ENCODE results near the gene SLC37A1. TPM values are rescaled to one million over a fixed set of nuclear protein-coding genes. Genes with fewer than 3 reads are reported as not detected.

Gene SLC37A1
- total RNA-seq, 1 experiment from 2014 or later = 37.7 TPM

DNA sequence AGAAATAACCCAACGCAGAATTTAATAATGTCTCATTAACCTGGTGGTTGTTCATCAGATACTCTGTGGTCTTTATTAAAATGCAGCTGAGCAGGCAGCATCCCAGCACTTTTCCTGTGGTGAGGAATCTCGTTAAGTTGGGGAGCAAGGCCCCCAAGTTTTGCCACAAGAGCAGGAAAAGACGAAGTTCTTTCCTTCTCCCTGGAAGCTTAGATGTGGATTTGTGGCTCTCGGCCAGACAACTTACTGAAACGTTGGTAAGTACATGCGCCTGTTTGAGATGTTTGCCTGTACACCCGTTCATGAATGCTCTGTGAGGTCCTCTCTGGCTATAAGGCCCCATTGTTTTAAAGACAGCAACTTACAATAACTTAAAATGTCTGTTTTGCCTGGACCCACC is 105.5 kb downstream of the SLC37A1 start:
- no peak for DNase-seq
- Mint-ChIP-seq H3K4me1 (peaks cover 14 to 16% of the 10 kb centered on the region in 2 experiments), H3K36me3 (ENCODE audit: insufficient read depth in 1 of 3, low read depth in 3 of 3) (no peaks in the 10 kb centered on the region), H3K9me3 (peaks cover 3% of the 10 kb centered on the region in 2 experiments; a peak in 2 of 5 replicates), H3K27me3 (ENCODE audit: low read depth) (peaks cover 40% of the 10 kb centered on the region), H3K27ac (no peak overlapping the region), H3K4me3 (no peak overlapping the region)
- no peak overlapping the region for H2BK20ac ChIP-seq (ENCODE audit: low read depth, low read length, poor library complexity, severe bottlenecking)
- H3K18ac ChIP-seq (ENCODE audit: insufficient read length, low read depth, low read length) = no peak overlapping the region
- H3K27ac ChIP-seq (ENCODE audit: insufficient read length, low read depth, low read length) = no peak overlapping the region
- no peak overlapping the region for H4K5ac ChIP-seq (ENCODE audit: insufficient read length, low read depth, low read length)
- no peak overlapping the region for H2AFZ ChIP-seq (ENCODE audit: low read length)
- no peak overlapping the region for H2BK5ac ChIP-seq (ENCODE audit: insufficient read length, low read length)
- no peaks in the 10 kb centered on the region for H3K27me3 ChIP-seq (ENCODE audit: insufficient read depth, low read length)
- WGBS (ENCODE audit: extremely low coverage, insufficient read length, low lambda C conversion rate) = no CpG with 5 or more reads among the region's 7 CpGs
- no peaks in the 10 kb centered on the region for H3K79me1 ChIP-seq (ENCODE audit: insufficient read depth, low read depth, low read length, poor library complexity, severe bottlenecking)
- H3K9ac ChIP-seq (ENCODE audit: extremely low read depth, insufficient read length, low read length) = no peak overlapping the region
- H3K56ac ChIP-seq (ENCODE audit: insufficient read length, low read depth, low read length) = no peak overlapping the region
- no peak overlapping the region for H4K91ac ChIP-seq (ENCODE audit: insufficient read length, low read depth, low read length)
- H2AK5ac ChIP-seq (ENCODE audit: insufficient read length, low read length) = no peak overlapping the region
- H4K8ac ChIP-seq (replicated peaks; ENCODE audit: insufficient read length, low read depth, low read length) = no peak overlapping the region
- no peak overlapping the region for H3K23ac ChIP-seq (ENCODE audit: insufficient read length, low read depth, low read length)
- H3K23me2 ChIP-seq (ENCODE audit: insufficient read length, low read depth, low read length, poor library complexity, severe bottlenecking) = no peaks in the 10 kb centered on the region
- no peak overlapping the region for H3K4ac ChIP-seq (ENCODE audit: low read depth, low read length)
- H4K20me1 ChIP-seq (ENCODE audit: control insufficient read depth, insufficient read depth, insufficient read length) = peaks cover 3% of the 10 kb centered on the region
- H3K4me1 ChIP-seq (ENCODE audit: insufficient read depth, low read length) = no peaks in the 10 kb centered on the region
- TF ChIP-seq, protein P1, sequence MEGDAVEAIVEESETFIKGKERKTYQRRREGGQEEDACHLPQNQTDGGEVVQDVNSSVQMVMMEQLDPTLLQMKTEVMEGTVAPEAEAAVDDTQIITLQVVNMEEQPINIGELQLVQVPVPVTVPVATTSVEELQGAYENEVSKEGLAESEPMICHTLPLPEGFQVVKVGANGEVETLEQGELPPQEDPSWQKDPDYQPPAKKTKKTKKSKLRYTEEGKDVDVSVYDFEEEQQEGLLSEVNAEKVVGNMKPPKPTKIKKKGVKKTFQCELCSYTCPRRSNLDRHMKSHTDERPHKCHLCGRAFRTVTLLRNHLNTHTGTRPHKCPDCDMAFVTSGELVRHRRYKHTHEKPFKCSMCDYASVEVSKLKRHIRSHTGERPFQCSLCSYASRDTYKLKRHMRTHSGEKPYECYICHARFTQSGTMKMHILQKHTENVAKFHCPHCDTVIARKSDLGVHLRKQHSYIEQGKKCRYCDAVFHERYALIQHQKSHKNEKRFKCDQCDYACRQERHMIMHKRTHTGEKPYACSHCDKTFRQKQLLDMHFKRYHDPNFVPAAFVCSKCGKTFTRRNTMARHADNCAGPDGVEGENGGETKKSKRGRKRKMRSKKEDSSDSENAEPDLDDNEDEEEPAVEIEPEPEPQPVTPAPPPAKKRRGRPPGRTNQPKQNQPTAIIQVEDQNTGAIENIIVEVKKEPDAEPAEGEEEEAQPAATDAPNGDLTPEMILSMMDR (conservative IDR thresholded peaks at IDR 0.05) = no peak
- H3K79me2 ChIP-seq (ENCODE audit: insufficient read depth, low read length) = no peaks in the 10 kb centered on the region
- no peak overlapping the region for H2BK12ac ChIP-seq (ENCODE audit: insufficient read length, low read depth, low read length)
- no peak overlapping the region for H2BK120ac ChIP-seq (ENCODE audit: low read depth, low read length, poor library complexity, severe bottlenecking)
- no peak overlapping the region for H3K14ac ChIP-seq (ENCODE audit: insufficient read depth, low read length)
- no peak overlapping the region for H3K4me2 ChIP-seq (ENCODE audit: insufficient read depth, insufficient read length, low read length)
- no peaks in the 10 kb centered on the region for H3K9me3 ChIP-seq (ENCODE audit: control insufficient read depth, low read depth, low read length)
- no peak overlapping the region for H2BK15ac ChIP-seq (ENCODE audit: low read depth, low read length)
- no peak overlapping the region for H3T11ph ChIP-seq (ENCODE audit: low read length)
